ES-I3 (cell line): ENCODE measurements around the gene EFHD2.
"Not testable (repeated sequence)": the region's sequence is repeated elsewhere in the genome, so short reads cannot be mapped to it uniquely, and the experiment has no call there.

ENCODE experiments used
- H3K36me3 ChIP-seq: 2 replicates; pipeline ENCODE4 v1.6.1; 2013; ENCODE audit warnings: mild to moderate bottlenecking, low read length, control low read depth, moderate library complexity; ENCODE audit not compliant: insufficient read depth
- H3K4me1 ChIP-seq: 2 replicates; pipeline ENCODE4 v1.6.1; 2013; ENCODE audit warnings: mild to moderate bottlenecking, control low read depth, low read length; ENCODE audit not compliant: insufficient read depth
- H3K9ac ChIP-seq: 2 replicates; pipeline ENCODE4 v1.6.1; 2013; ENCODE audit warnings: low read depth, mild to moderate bottlenecking, low read length, moderate library complexity
- H3K9me3 ChIP-seq: 2 replicates; pipeline ENCODE4 v1.6.1; 2013; ENCODE audit warnings: mild to moderate bottlenecking, low read length, moderate library complexity; ENCODE audit not compliant: control insufficient read depth, insufficient read depth

The EFHD2 gene

DNA sequence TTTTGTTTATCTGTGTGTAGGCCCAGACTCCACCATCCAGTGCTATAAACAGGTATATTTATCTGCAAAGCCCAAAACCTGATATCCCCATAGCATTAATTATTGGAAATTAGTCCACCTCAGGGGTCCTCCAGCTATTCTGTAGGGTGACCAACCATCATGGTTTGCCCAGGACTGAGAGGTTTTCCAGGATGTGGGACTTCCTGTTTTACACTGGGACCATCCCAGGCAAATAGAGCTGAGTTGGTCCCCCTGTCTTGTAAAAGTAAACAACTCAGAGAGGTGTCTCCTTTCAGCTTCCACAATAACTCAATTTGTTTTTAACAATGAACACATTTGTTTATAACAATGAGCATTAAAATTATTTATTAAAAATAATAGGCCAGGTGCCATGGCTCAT, 58.5 kb downstream of the EFHD2 start:
- no peaks in the 10 kb centered on the region for H3K36me3 ChIP-seq
- H3K9ac ChIP-seq = no peak overlapping the region
- no peaks in the 10 kb centered on the region for H3K9me3 ChIP-seq
- no peaks in the 10 kb centered on the region for H3K4me1 ChIP-seq

DNA sequence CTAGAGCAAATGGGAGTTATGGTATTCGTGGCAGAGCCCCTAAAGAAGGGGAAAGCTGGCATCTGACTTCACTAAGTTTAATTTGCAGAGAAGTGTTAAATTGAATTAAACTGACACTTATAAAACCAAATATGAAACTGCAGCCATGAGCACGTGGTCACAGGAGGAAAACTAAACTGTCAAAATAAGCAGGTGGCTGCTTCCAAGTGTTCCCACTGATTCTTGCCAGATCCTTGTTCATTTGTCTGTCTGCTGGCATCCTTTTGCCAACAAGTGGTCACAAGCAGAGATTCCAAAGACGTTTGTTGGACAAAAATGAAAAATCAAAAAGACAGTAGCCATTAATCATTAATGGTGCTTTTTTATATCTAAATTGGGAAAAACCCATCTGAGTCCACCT, 59.7 kb downstream of the EFHD2 start:
- H3K9me3 ChIP-seq = no peaks in the 10 kb centered on the region
- H3K9ac ChIP-seq = no peak overlapping the region
- no peaks in the 10 kb centered on the region for H3K4me1 ChIP-seq
- H3K36me3 ChIP-seq = no peaks in the 10 kb centered on the region

DNA sequence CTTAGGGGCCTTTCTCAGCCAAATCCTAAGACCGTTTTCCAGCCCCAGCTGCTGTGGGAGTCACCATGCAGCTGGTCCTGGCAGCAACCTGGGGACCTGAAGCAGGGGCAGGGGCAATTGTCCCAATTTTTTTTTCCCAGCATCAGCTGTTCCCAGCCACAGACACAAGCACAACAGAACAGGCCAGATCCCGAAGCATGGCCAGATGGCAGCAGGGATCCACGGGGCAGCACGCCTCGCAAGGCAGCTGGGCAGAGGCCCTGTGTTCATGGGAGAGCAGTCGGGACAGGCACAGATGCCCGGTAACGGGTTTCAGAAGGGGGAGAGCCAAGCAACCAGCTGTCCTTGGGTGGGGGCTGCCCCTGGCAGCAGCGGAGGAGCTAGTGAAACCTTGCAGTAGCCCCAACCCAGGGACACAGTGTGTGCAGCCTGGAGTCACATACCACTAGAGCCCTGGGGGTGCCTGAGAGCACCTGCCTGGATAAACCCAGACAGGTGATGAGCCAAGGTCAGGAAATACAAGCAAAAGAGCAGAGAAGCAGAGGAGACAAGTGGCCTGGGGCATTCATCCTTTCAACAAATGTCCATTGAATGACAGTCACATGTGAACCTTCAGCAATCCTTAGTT, 60.2 kb downstream of the EFHD2 start:
- not testable (repeated sequence) for H3K4me1 ChIP-seq, H3K9ac ChIP-seq, H3K36me3 ChIP-seq, H3K9me3 ChIP-seq

DNA sequence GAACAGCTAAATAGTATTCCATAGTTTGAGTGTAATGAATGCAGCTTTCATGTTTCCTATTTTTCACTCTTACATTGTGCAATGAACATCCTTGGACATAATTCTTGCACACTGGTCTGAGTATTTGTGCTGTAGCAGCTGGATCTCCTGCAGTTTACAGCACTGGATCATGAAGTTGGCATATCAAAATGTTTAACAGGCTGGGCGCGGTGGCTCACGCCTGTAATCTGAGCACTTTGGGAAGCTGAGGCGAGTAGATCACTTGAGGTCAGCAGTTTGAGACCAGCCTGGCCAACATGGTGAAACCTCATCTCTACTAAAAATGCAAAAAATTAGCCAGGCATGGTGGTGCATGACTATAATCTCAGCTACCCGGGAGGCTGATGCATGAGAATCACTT, 61.4 kb downstream of the EFHD2 start:
- not testable (repeated sequence) for H3K4me1 ChIP-seq, H3K36me3 ChIP-seq, H3K9me3 ChIP-seq, H3K9ac ChIP-seq

DNA sequence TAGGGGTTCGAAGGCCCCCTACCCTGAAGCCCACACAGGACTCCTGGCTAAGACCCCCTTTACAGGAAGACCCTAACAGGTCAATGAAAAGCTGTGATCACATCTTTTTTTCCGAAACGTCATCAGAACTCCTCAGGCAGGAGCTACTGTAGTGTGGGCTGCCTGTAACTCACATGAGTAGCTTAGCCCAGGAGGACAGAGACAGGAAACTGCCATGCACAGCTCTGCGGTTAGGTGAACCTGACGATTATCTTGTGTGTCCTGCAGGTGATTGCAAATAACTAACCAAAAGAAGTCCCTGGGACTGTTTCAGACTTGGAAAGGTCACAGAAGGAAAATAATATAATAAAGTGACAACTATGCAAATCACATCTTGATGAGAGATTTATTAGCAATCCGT, 62.0 kb downstream of the EFHD2 start:
- not testable (repeated sequence) for H3K9me3 ChIP-seq, H3K36me3 ChIP-seq, H3K9ac ChIP-seq, H3K4me1 ChIP-seq

DNA sequence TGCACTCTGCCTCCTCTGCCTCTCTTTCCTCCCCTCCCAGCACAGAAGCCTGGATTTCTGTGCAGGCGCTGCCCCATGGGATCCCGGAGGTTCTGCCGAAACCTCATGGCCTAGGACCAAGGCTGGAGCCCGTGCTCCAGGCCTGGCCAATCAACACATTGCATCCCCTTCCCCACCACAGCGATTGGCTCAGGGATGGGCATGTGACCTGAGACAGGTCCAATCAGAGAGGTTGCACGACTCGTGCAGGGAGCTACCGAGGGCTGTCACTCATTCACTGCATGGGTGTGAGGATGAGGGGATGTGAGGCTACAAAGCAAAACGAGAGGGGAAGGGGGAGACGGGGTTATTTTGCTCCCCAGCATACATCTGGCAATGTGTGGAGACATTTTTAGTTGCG, 62.9 kb downstream of the EFHD2 start:
- H3K4me1 ChIP-seq = no peaks in the 10 kb centered on the region
- H3K9me3 ChIP-seq = no peaks in the 10 kb centered on the region
- H3K36me3 ChIP-seq = no peaks in the 10 kb centered on the region
- H3K9ac ChIP-seq = no peak overlapping the region

DNA sequence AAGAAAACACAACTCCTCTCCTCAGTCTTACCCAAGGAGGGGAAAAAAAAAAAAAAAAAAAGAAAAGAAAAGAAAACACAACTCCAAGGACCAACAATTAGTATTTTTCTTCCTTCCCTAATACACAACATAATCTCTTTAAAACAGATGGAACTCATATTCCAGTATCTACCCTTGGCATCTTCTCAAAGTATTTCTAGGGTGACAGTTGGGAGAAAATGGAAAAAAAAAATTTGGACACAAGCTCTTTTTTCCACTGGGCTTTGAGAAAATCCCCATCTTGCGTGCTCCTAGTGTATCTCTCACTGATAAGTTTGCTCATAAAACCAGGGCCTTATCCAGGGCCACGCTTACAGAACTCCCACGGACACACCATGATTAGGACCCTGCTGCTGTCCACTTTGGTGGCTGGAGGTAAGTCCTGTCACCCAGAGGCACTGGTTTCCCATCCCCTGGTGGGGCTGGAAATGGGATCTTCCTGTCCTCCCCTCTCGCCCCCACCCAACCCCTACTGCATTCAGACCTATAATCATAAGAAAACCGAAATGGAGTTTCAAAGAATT, 66.1 kb downstream of the EFHD2 start, which contains the start of gene CELA2B:
TSS of gene CELA2B (plus strand) at position 353 of the 563 bp plus-strand sequence. CDS start at position 375, 22 bp downstream.
- no peaks in the 10 kb centered on the region for H3K36me3 ChIP-seq
- H3K9ac ChIP-seq = no peak within 1 kb of the TSS

DNA sequence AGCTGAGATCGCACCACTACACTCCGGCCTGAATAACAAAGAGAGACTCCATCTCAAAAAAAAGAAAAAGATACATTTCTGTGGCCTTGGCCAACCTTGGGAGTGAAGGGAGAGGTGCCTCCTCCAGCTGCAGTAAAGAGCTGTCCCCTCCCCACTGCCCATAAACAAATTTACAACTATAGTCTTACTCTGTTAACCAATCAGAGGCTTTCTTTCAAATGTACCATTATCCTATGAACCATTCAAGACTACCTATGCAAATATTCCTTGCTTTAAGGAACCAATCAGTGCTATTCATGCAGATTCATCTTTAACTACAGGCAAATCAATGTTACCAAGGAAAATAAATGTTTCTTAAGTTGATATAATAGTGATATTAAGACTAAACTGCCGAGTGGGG, 67.2 kb downstream of the EFHD2 start:
- no peaks in the 10 kb centered on the region for H3K4me1 ChIP-seq
- H3K9ac ChIP-seq = no peak overlapping the region
- H3K9me3 ChIP-seq = no peaks in the 10 kb centered on the region
- H3K36me3 ChIP-seq = no peaks in the 10 kb centered on the region

More for the DNA sequence above, 66.1 kb downstream of the EFHD2 start, which contains the start of gene CELA2B:
- Histone ChIP-seq H3K9me3 (no peaks in the 10 kb centered on the region), H3K4me1 (no peaks in the 10 kb centered on the region)

DNA sequence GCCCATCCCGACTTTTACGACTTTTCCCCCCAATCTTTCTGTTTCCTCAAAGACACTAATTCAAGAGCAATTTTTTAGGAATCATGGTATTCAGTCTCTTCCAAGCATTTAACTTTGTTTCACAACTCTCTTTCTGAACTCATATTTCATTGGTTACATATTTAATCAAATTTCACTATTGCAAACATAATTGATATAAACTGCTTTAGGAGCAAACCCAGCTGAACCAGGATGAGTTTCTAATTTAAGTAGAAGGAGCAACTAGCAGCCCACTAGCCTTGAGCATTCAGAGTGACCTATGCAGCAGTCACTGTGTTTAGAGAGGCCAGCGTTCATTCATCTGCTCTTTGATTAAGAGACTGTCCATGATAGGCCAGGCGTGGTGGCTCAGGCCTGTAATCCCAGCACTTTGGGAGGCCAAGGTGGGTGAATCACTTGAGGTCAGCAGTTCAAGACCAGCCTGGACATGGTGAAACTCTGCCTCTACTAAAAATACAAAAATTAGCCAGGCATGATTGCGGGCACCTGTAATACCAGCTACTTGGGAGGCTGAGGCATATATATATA, 68.0 kb downstream of the EFHD2 start:
- H3K9ac ChIP-seq = no peak overlapping the region
- H3K4me1 ChIP-seq = no peaks in the 10 kb centered on the region
- H3K36me3 ChIP-seq = no peaks in the 10 kb centered on the region
- H3K9me3 ChIP-seq = no peaks in the 10 kb centered on the region
